Keratinocyte (primary cell): ENCODE results near the gene MAPK8. TPM values are rescaled to one million over a fixed set of nuclear protein-coding genes. Genes with fewer than 3 reads are reported as not detected.

Source experiments
- DNase-seq: peaks from one replicate; pipeline ENCODE4 v3.0.0-alpha.2; 2011; ENCODE audit warnings: low read depth, missing footprints, low spot score
- FAIRE-seq: peaks from 2 replicates; lab custom pipeline; 2011; peaks lifted over from hg19 to GRCh38; lab: Jason Lieb, UNC
- H2AFZ ChIP-seq: 2 replicates; pipeline ENCODE4 v1.6.0; 2012; ENCODE audit warnings: low read length, control low read depth, inconsistent platforms; ENCODE audit not compliant: control insufficient read depth
- H3K27ac ChIP-seq: 2 replicates; pipeline ENCODE4 v1.5.1; 2011; ENCODE audit warnings: low read length; ENCODE audit not compliant: control insufficient read depth, insufficient read depth
- H3K27me3 ChIP-seq: 3 replicates; pipeline ENCODE4 v1.6.0; 2011; ENCODE audit warnings: low read length; ENCODE audit not compliant: control insufficient read depth, insufficient read depth; ENCODE audit errors: extremely low read depth
- H3K36me3 ChIP-seq, 2 experiments: 2 replicates in 1 of 2; 3 replicates in 1 of 2; pipeline ENCODE4 v1.5.1; 2011; ENCODE audit warnings: low read length in 2 of 2, mild to moderate bottlenecking in 1 of 2; ENCODE audit not compliant: control insufficient read depth in 2 of 2, insufficient read depth in 2 of 2; ENCODE audit errors: extremely low read depth in 1 of 2
- H3K4me1 ChIP-seq: 3 replicates; pipeline ENCODE4 v1.5.1; 2011; ENCODE audit warnings: low read length; ENCODE audit not compliant: control insufficient read depth, insufficient read depth; ENCODE audit errors: extremely low read depth
- H3K4me2 ChIP-seq: 3 replicates; pipeline ENCODE4 v1.6.0; 2011; ENCODE audit warnings: low read depth, low read length; ENCODE audit not compliant: control insufficient read depth, insufficient read depth; ENCODE audit errors: extremely low read depth
- H3K4me3 ChIP-seq, 3 experiments: fragments of 200-600 bp in 1 of 3; sonication (generic) in 1 of 3; 2 replicates in 2 of 3; 3 replicates in 1 of 3; pipeline ENCODE4 v1.5.1; 2011 to 2016; ENCODE audit warnings: low read length in 3 of 3, mild to moderate bottlenecking in 3 of 3, control low read depth in 2 of 3, inconsistent platforms in 1 of 3, low read depth in 1 of 3, mixed read lengths in 1 of 3, mixed run types in 1 of 3, moderate library complexity in 1 of 3; ENCODE audit not compliant: control insufficient read depth in 2 of 3, insufficient read depth in 2 of 3; ENCODE audit errors: extremely low read depth in 1 of 3
- H3K79me2 ChIP-seq: 2 replicates; pipeline ENCODE4 v1.6.0; 2012; ENCODE audit warnings: low read length; ENCODE audit not compliant: control insufficient read depth, insufficient read depth
- H3K9ac ChIP-seq: 3 replicates; pipeline ENCODE4 v1.6.0; 2011; ENCODE audit warnings: low read length; ENCODE audit not compliant: control insufficient read depth, insufficient read depth; ENCODE audit errors: extremely low read depth
- H3K9me1 ChIP-seq: 3 replicates; pipeline ENCODE4 v1.6.0; 2011; ENCODE audit warnings: low read length; ENCODE audit not compliant: control insufficient read depth, insufficient read depth; ENCODE audit errors: extremely low read depth
- H3K9me3 ChIP-seq: 2 replicates; pipeline ENCODE4 v1.5.1; 2012; ENCODE audit warnings: low read depth, low read length; ENCODE audit not compliant: control insufficient read depth
- H4K20me1 ChIP-seq: 3 replicates; pipeline ENCODE4 v1.6.0; 2011; ENCODE audit warnings: low read length; ENCODE audit not compliant: control insufficient read depth, insufficient read depth; ENCODE audit errors: extremely low read depth
- CTCF ChIP-seq, 3 experiments: IDR thresholded peaks in 1 of 3; conservative IDR thresholded peaks in 1 of 3; optimal IDR thresholded peaks in 1 of 3; 2 replicates in 2 of 3; 3 replicates in 1 of 3; pipeline versions ENCODE3 to v1.5.1; 2011; ENCODE audit warnings: low read length in 3 of 3, mild to moderate bottlenecking in 3 of 3, moderate library complexity in 2 of 3, control low read depth in 1 of 3, inconsistent platforms in 1 of 3; ENCODE audit not compliant: insufficient read depth in 2 of 3; ENCODE audit errors: extremely low read depth in 1 of 3
- EZH2 ChIP-seq: IDR thresholded peaks from one replicate; pipeline ENCODE4 v1.6.1; 2012; ENCODE audit warnings: inconsistent platforms, mild to moderate bottlenecking, low read length, moderate library complexity
- dilution Hi-C: fragments of 300-500 bp; cut with MboI; formaldehyde crosslinking; loops from one replicate; pipeline ENCODE4 v1.7.0; 2020; ENCODE audit warnings: low sequenced_read_pairs; ENCODE audit not compliant: extremely low pct_ligation_motif_present
- polyA plus RNA-seq, 5 experiments: library from polyadenylated mRNA; depleted of rRNA in 3 of 5; stranded (reverse) in 3 of 5; stranded (forward) in 1 of 5; unstranded in 1 of 5; fragments of >200 nt; gene quantifications; 1 replicate in 1 of 5; 2 replicates in 3 of 5; 3 replicates in 1 of 5; pipeline versions ENCODE4 v1.2.1 to v1.2.3, GENCODE V29; 2011 to 2012; ENCODE audit warnings: missing spikeins in 2 of 5, low read depth in 1 of 5, low replicate concordance in 1 of 5

MAPK8 gene
- polyA plus RNA-seq, 1 donor (not counting 4 experiments of a cell fraction or from before 2014, with no cell fraction given) = 39.8 TPM

- H3K79me2 ChIP-seq = no peaks in the 10 kb centered on the region
- H3K4me2 ChIP-seq = peak overlapping the region; percentile 37
- H2AFZ ChIP-seq = no peak overlapping the region
- no peaks in the 10 kb centered on the region for H4K20me1 ChIP-seq
- no peaks in the 10 kb centered on the region for H3K9me1 ChIP-seq
- peaks cover 26% of the 10 kb centered on the region for H3K4me1 ChIP-seq
- dilution Hi-C loops = no loop called here
- H3K27me3 ChIP-seq = no peaks in the 10 kb centered on the region
- FAIRE-seq = peak; percentile 13
- peak overlapping the region; percentile 36 for H3K27ac ChIP-seq
- TF ChIP-seq EZH2 = no peak
- TF ChIP-seq CTCF (optimal IDR thresholded peaks at IDR 0.05 in 1 of 3, IDR thresholded peaks at IDR 0.05 in 1 of 3, conservative IDR thresholded peaks at IDR 0.05 in 1 of 3; ENCODE audit: extremely low read depth in 1 of 3, insufficient read depth in 2 of 3, low read length in 3 of 3) = no peak
- no peak overlapping the region for H3K9ac ChIP-seq
- no peak overlapping the region for H3K4me3 ChIP-seq
- no peak for DNase-seq
- peaks cover 2% of the 10 kb centered on the region for H3K9me3 ChIP-seq
- no peaks in the 10 kb centered on the region for H3K36me3 ChIP-seq
Measured at GRCh38 chr10:48414778-48415177, 108.3 kb downstream of the MAPK8 start.

- no peaks in the 10 kb centered on the region for H3K79me2 ChIP-seq
- no peak overlapping the region for H3K27ac ChIP-seq
- peaks cover 2% of the 10 kb centered on the region for H3K9me3 ChIP-seq
- no peak overlapping the region for H3K9ac ChIP-seq
- no peaks in the 10 kb centered on the region for H3K9me1 ChIP-seq
- no peak for TF ChIP-seq EZH2
- TF ChIP-seq CTCF (optimal IDR thresholded peaks at IDR 0.05 in 1 of 3, IDR thresholded peaks at IDR 0.05 in 1 of 3, conservative IDR thresholded peaks at IDR 0.05 in 1 of 3; ENCODE audit: extremely low read depth in 1 of 3, insufficient read depth in 2 of 3, low read length in 3 of 3) = peak in 2 of 3 experiments; percentile 8 to 11
- H2AFZ ChIP-seq = no peak overlapping the region
- H3K4me2 ChIP-seq = no peak overlapping the region
- H3K4me3 ChIP-seq = no peak overlapping the region
- no peaks in the 10 kb centered on the region for H3K36me3 ChIP-seq
- dilution Hi-C loops = no loop called here
- no peaks in the 10 kb centered on the region for H3K27me3 ChIP-seq
- DNase-seq (no peak), FAIRE-seq (peak; percentile 56)
- H3K4me1 ChIP-seq = peaks cover 26% of the 10 kb centered on the region
- H4K20me1 ChIP-seq = no peaks in the 10 kb centered on the region
Measured at GRCh38 chr10:48416584-48417232, 110.2 kb downstream of the MAPK8 start.
